HG02840 (cell line): ENCODE results near the gene GPR18.

ENCODE experiments used
- ATAC-seq: cut with Tn5 transposase; IDR thresholded peaks from one replicate; pipeline ENCODE4 v1.9.1; 2021; ENCODE audit warnings: mild to moderate bottlenecking, moderate library complexity, moderate number of reproducible peaks; ENCODE audit not compliant: unreplicated experiment, low FRiP score

Gene GPR18

DNA sequence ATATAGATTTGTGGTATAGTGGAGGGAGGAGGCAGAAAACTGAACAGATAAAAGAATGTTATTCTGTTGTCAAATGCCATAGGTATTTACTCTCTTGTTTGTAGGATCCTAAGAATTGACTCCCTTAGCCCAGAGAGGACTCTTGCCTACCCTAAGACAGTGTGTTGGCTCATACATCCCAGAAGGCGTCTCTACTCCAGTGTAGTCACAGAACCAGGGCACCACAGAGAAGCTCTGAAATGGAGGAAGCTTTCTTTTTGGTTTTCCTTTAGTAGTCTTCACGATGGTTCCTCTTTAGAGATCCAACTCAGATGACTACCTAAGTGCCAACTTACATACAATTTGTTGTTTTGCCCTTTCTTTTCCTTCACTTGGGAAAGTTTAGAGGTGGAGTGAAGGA lies 35.0 kb upstream of the GPR18 start:
- no peak for ATAC-seq

GRCh38 chr13:99290894-99291293 lies 32.7 kb upstream of the GPR18 start:
- no peak for ATAC-seq

DNA sequence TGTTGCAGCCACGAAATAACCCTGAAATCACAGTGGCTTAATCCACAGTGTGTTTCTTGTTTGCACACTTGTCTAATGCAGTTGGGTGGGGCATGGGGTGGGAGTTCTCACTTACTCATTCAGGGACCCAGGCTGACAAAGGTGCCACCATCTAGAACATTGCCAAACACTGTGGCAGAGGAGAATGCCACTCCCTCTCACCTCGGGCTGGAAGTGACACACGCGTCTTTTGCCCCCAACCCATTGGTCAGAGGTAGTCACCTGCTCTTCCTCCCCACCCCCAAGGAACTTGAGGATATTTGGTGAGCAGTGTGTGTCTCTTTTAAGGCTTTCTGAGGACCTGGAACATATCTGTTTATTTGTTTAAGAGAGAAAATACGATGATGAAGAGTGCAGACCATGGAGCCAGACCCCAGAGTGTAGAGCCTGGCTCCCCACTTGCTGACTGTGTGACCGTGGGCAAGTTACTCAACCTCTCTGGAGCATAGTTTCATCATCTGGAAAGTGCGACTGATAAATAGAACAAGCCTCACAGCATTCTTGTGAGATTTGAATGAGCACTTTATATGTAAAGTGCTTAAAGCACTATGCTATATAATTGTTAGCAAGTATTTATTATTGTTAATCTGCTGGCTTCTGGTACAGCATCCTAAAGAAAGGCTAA lies 31.6 kb upstream of the GPR18 start:
- ATAC-seq: no peak

GRCh38 chr13:99289271-99289670 lies 31.1 kb upstream of the GPR18 start:
- no peak for ATAC-seq

- peak; percentile 63 for ATAC-seq
Observed at GRCh38 chr13:99288089-99288488, 29.9 kb upstream of the GPR18 start.

DNA sequence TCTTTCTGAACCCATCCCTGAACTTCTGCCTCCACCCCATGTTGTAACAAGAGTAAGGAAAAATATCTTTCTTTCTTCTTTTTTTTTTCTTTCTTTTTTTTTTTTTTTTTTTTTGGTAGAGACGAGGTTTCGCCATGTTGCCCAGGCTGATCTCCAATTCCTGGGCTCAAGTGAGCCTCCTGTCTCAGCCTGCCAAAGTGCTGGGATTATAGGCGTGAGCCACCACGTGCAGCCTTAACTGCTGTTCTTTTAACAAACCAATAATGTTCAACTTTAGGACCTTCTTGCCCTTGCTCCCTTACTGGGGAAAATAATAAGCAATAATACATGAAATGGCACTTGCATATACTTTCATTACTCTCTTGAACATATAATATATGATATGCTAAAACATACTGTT lies 29.4 kb upstream of the GPR18 start:
- ATAC-seq: peak; percentile 5

GRCh38 chr13:99285432-99286182 lies 27.4 kb upstream of the GPR18 start:
- no peak for ATAC-seq

- peak; percentile 67 for ATAC-seq
Observed at GRCh38 chr13:99282264-99283231, 24.4 kb upstream of the GPR18 start.

DNA sequence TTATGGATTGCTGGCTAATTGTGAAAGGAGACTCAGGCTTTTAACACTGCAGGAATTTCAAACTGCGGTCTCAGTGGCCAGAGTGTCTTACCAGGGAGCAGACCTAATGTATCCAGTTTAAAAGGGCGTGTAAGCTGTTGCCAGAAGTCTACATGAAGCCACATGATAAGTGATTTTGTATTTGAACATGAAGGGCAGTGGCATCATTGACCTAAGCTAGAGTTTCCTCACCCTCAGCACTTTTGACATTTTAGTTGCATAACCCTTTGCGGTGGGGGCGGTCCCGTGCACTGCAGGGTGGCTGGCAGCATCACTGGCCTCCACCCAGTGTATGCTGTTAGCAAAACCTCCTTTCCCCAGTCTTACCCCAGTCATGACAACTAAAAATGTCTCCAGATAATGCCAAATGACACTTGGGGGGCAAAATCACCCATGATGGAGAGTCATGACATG lies 23.7 kb upstream of the GPR18 start:
- ATAC-seq: peak; percentile 55

GRCh38 chr13:99280166-99280565 lies 22.0 kb upstream of the GPR18 start:
- no peak for ATAC-seq

DNA sequence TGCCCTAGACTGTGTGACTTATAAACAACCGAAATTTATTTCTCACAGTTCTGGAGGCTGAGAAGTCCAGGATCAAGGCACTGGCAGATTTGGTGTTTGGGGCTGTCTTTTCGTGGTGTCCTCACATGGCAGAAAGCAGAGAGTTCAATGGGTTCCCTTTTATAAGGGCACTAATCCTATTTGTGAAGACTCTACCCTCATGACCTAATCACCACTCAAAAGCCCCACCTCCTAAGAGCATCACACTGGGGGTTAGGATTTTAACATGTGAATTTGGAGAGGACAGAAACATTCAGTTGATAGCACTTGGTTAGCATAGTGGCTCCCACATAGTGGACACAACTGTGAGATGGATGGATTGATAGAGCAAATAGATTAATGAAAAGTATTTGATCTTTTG lies 21.5 kb upstream of the GPR18 start:
- ATAC-seq: no peak

DNA sequence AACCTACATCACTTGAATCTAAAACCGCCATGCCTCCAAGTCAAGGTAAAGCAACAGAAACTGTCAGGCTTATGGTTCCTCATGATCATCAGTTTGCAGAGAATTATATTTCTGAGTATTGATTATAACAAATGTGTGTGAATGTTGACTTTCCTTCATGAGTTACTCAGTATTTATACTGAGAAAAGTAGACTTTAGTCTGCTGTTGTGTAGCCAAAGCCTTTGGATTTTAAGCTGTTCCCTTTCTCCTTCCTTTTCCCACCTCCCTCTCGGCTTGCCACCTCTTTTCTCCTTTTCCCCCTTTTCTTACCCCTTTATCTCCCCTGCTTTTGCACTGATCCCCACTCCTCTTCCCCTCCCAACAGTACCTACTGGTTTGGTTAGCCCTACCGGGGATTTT lies 20.7 kb upstream of the GPR18 start:
- no peak for ATAC-seq

- ATAC-seq: no peak
Observed at GRCh38 chr13:99278200-99278599, 20.0 kb upstream of the GPR18 start.

DNA sequence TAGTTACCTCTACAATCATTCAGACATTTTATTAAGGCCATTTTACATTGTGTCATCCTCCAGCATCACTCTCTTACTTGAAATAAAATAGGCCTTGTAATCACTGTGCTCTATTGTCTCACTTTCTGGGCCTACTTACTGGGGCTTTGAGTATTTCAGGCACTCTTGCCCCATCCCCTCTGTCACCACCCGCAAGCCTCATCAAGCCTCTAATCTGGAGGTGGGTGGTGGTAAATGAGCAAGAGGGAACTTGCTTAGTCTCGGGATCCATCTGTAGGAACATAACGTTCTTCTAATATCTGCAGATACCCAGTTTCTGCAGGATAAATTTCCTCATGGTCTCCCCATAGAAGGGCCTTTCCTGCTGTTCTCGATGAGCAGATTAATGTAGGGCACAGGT lies 19.4 kb upstream of the GPR18 start:
- no peak for ATAC-seq

DNA sequence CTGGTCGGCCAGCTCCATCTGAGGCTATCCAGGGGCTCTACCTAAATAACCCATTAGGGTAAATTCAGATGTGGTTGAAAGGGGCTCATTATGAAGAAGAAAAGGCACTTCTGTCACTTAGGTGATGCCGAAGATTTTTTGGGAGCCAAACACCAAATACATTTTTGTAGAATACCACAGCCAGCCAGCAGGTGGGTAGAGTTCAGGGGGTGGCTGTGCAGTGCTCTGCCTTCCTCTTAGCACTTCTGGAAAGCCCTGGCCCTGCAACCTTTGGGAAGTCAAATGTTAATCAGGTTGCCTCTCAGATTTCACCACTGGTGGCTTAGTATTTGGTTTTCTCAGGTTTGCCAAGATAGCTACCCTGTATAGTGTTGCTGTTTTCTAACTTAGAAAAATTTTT lies 18.5 kb upstream of the GPR18 start:
- ATAC-seq: no peak

GRCh38 chr13:99275093-99275469 lies 16.9 kb upstream of the GPR18 start:
- ATAC-seq: no peak

DNA sequence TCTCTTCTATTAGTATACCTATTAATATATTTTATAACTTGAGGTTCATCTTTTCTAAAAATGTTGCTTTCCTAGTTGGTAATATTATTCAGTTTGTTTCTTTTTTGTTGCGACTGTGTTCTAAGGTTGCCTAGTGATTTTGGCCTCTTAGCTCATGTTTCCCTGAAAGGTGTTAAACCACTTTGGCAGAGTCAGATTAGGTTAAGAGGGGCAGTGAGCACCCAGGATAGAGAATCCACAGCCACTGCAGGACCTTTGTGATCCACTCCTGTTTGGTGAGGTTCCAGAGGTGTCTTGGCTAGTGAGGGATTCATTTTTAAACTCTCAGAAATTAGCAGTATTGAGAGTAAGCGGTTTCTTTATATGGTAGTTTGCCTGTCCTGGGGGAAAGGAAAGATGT lies 14.9 kb upstream of the GPR18 start:
- ATAC-seq: no peak

DNA sequence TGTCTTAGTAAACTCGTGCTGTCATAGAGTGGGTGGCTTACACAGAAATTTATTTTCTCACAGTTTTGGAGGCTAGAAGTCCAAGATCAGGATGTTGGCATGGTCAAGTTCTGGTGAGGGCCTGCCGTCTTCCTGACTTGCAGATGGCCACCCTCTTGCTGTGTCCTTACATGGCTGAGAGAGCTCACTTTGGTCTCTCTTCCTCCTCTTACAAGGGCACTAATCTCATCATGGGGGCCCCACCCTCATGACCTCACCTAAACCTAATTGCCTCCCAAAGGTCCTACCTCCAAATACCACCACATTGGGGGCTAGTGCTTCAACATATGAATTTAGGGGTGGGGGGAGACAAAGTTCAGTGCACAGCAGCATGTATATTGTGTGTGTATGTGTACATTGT lies 14.3 kb upstream of the GPR18 start:
- ATAC-seq: no peak

DNA sequence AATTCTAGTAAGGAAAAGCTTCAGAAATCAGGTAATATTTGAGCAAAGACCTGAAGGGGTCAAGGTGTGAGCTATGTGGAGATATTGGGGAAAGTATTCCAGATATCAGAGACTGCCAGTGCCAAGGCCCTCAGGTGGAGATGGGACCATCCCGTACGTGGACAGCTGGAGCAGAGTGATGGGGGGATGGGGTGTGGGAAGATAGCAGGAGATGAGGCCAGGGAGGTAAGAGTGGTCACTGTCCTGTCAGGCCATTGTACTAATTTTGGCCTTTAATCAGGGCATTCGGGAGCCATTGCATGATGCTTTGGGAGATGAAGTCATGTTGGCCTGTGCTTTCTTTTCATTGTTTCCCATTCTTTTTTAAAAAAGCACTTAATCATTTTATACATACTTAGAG lies 13.1 kb upstream of the GPR18 start:
- ATAC-seq: no peak

DNA sequence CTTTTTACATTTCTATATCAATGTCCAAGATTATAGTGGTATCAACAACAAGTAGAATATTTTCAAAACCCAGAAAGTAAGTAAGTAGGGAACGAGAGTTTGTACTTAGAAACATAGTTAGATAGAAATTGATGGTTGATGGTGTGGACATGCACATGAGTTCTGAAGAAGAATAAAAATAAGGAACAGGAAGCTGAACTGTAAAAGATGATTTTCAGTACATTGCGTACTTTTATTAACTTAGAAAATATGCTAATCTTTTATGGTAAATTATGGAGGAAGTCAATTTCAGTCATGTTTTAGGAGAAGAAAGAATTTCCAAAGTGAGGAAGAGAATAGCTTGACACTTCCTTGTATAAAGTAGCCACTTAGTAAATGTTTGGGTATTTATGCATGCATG lies 12.3 kb upstream of the GPR18 start:
- ATAC-seq: no peak

DNA sequence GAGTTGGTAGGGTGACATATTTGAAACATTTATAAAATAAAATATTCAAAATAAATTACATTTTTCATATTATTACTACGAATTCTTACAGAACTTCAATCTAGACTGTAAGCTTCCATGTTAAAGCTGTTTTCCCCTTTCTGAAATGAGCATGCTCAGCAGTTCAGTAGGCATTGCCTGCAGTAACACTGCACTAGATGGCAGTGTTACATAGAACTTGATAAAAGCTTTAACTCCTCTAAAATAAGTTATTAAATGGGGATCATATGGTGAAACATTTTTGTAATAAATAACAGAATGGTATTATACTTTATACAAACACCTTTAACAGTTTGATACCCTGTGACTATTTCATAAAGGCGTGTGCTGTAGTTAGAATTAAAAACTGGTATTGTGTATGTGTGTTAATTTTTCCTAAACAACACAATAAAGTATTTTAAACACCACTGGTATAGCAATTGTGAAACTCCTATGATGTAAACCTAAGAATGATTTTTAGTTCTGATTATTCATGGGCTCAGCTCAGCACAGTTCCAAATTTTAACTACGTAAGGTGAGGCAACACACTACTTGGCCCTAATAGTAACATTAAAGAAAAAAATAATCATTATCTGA lies 11.6 kb upstream of the GPR18 start:
- peak; percentile 65 for ATAC-seq
